ENCODE data around the gene WNT4.

GRCh38 chr1:22153660-22154437 is 11.0 kb upstream of the WNT4 start:
- TF ChIP-seq ETV6 (CRISPR knock-in tag; IDR thresholded peaks at IDR 0.05) (no peak), CTCF (IDR thresholded peaks at IDR 0.05) (no peak), NFYB (CRISPR knock-in tag; conservative IDR thresholded peaks at IDR 0.05; ENCODE audit: low read depth) (no peak)

Measured in WTC11 (cell line).